ENCODE data around the gene SLC9A1.
A peak's percentile ranks its signal among the peaks of the same experiment; 100 is the strongest.
"Not testable (repeated sequence)": the region's sequence is repeated elsewhere in the genome, so short reads cannot be mapped to it uniquely, and the experiment has no call there.

Gene SLC9A1

GRCh38 chr1:27154991-27155781 lies at the start of gene SLC9A1:
TSS of gene SLC9A1 (minus strand) at chr1:27155125. CDS start at chr1:27154334, 791 bp downstream.
- peak; percentile 90 for DNase-seq (ENCODE audit: low read depth)

- DNase-seq (ENCODE audit: low read depth): no peak
Measured at GRCh38 chr1:27203946-27204345, 49.0 kb upstream of the SLC9A1 start.

GRCh38 chr1:27201295-27201694 lies 46.4 kb upstream of the SLC9A1 start:
- no peak for DNase-seq (ENCODE audit: low read depth)

GRCh38 chr1:27193194-27193593 lies 38.3 kb upstream of the SLC9A1 start:
- DNase-seq (ENCODE audit: low read depth): no peak

- no peak for DNase-seq (ENCODE audit: low read depth)
Measured at GRCh38 chr1:27192039-27192529, 37.2 kb upstream of the SLC9A1 start.

GRCh38 chr1:27184665-27185064 lies 29.7 kb upstream of the SLC9A1 start:
- not testable (repeated sequence) for DNase-seq (ENCODE audit: low read depth)

- no peak for DNase-seq (ENCODE audit: low read depth)
Measured at GRCh38 chr1:27179979-27180378, 25.1 kb upstream of the SLC9A1 start.

- no peak for DNase-seq (ENCODE audit: low read depth)
Measured at GRCh38 chr1:27179379-27179778, 24.5 kb upstream of the SLC9A1 start.

- DNase-seq (ENCODE audit: low read depth): no peak
Measured at GRCh38 chr1:27176954-27177353, 22.0 kb upstream of the SLC9A1 start.

- DNase-seq (ENCODE audit: low read depth): no peak
Measured at GRCh38 chr1:27176323-27176722, 21.4 kb upstream of the SLC9A1 start.

GRCh38 chr1:27172992-27173391 lies 18.1 kb upstream of the SLC9A1 start:
- not testable (repeated sequence) for DNase-seq (ENCODE audit: low read depth)

GRCh38 chr1:27166929-27167328 lies 12.0 kb upstream of the SLC9A1 start:
- DNase-seq (ENCODE audit: low read depth): no peak

GRCh38 chr1:27166351-27166802 lies 11.5 kb upstream of the SLC9A1 start:
- no peak for DNase-seq (ENCODE audit: low read depth)

- DNase-seq (ENCODE audit: low read depth): no peak
Measured at GRCh38 chr1:27163093-27163492, 8.2 kb upstream of the SLC9A1 start.

- DNase-seq (ENCODE audit: low read depth): no peak
Measured at GRCh38 chr1:27162090-27162489, 7.2 kb upstream of the SLC9A1 start.

- no peak for DNase-seq (ENCODE audit: low read depth)
Measured at GRCh38 chr1:27161594-27161993, 6.7 kb upstream of the SLC9A1 start.

- DNase-seq (ENCODE audit: low read depth): no peak
Measured at GRCh38 chr1:27157194-27157593, 2.3 kb upstream of the SLC9A1 start.

GRCh38 chr1:27154469-27154990 lies 395 bp downstream of the SLC9A1 start:
- DNase-seq (ENCODE audit: low read depth): no peak

- DNase-seq (ENCODE audit: low read depth): no peak
Measured at GRCh38 chr1:27153927-27154358, 982 bp downstream of the SLC9A1 start.

GRCh38 chr1:27153549-27153886 lies 1.4 kb downstream of the SLC9A1 start:
- DNase-seq (ENCODE audit: low read depth): no peak

GRCh38 chr1:27152829-27153548 lies 1.9 kb downstream of the SLC9A1 start:
- DNase-seq (ENCODE audit: low read depth): no peak

GRCh38 chr1:27152004-27152828 lies 2.7 kb downstream of the SLC9A1 start:
- DNase-seq (ENCODE audit: low read depth): no peak

All from stimulated activated CD8-positive, alpha-beta memory T cell treated with anti-CD3 and anti-CD28 coated beads, Interleukin-12 subunit alpha, Interleukin-12 subunit beta, amount 100 ng/mL, for 1 hour (primary cell).